Muscle of arm (tissue), 12 donors: Measurements from ENCODE around the gene CA6. TPM values are rescaled to one million over a fixed set of nuclear protein-coding genes. Genes with fewer than 3 reads are reported as not detected.
"Not testable (repeated sequence)": the region's sequence is repeated elsewhere in the genome, so short reads cannot be mapped to it uniquely, and the experiment has no call there.

Experiments
- DNase-seq: peaks from one replicate; pipeline ENCODE4 v3.0.0-alpha.2; 2013
- polyA plus RNA-seq, 12 donors: library from polyadenylated mRNA; unstranded; fragments of 120-200 nt; gene quantifications; one replicate each; pipeline ENCODE4 v1.2.1, GENCODE V29; 2013; ENCODE audit not compliant: insufficient read length in 12 of 12

Gene CA6
- polyA plus RNA-seq, 12 donors, result 0.12 to 0.22 TPM; not detected in 10

GRCh38 chr1:9004700-9005394, 59.2 kb downstream of the CA6 start:
- peak; percentile 80 for DNase-seq

DNA sequence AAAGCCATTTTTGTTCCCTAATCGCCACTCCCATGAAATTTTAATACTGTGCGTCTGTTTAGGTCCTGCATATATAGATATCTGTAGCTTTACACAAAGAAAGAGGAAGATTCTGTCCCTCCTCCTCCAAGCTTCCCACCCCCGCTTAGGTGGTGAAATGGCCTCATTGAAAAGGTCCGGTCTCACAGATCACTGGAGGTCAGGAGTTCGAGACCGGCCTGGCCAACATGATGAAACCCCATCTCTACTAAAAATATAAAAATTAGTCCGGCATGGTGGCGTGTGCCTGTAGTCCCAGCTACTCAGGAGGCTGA, 59.7 kb downstream of the CA6 start:
- DNase-seq, result no peak

GRCh38 chr1:9006956-9007615, 61.4 kb downstream of the CA6 start:
- DNase-seq, result no peak

GRCh38 chr1:9008236-9008635, 62.6 kb downstream of the CA6 start:
- no peak for DNase-seq

DNA sequence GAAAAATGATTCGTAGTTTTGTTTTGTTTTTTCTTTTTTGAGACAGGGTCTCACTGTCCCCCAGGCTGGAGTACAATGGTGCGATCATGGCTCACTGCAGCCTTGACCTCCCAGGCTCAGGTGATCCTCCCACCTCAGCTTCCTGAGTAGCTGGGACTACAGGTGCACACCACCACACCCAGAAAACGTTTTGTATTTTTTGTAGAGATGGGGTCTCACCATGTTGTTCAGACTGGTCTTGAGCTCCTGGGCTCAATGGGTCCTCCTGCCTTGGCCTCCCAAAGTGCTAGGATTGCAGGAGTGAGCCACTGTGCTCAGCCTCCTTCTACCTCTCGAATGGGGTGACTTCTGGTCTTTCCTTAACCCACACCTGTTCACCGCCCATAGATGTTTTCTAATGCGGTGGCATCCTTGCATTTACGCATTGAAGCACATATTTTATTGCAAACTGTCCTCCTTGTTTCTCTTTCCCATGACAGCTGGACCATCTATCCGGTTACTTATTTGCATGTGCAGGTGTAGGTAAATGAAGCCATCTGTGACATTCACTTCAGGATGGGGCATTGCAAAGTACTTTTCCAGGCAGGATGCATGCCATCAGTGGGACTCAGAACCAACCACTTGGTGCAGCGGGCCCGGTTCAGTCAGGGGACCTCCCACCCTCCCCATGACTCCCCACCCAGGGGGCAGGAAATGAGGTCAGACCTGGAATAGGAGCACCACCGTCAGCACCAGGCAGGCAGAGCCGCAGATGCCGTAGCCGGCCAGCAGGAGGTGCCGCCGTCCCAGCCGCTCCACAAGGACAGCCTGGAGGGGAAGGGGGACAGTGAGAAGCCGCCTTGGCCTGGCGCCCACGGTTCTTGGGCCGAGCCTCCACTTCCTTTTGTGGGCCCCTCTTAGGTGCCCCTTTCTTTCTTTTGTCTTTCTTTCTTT, 64.0 kb downstream of the CA6 start:
- DNase-seq, result no peak

GRCh38 chr1:9010781-9011323, 65.2 kb downstream of the CA6 start:
- DNase-seq, result no peak

- DNase-seq, result no peak
Observed at GRCh38 chr1:9013819-9014218, 68.2 kb downstream of the CA6 start.

DNA sequence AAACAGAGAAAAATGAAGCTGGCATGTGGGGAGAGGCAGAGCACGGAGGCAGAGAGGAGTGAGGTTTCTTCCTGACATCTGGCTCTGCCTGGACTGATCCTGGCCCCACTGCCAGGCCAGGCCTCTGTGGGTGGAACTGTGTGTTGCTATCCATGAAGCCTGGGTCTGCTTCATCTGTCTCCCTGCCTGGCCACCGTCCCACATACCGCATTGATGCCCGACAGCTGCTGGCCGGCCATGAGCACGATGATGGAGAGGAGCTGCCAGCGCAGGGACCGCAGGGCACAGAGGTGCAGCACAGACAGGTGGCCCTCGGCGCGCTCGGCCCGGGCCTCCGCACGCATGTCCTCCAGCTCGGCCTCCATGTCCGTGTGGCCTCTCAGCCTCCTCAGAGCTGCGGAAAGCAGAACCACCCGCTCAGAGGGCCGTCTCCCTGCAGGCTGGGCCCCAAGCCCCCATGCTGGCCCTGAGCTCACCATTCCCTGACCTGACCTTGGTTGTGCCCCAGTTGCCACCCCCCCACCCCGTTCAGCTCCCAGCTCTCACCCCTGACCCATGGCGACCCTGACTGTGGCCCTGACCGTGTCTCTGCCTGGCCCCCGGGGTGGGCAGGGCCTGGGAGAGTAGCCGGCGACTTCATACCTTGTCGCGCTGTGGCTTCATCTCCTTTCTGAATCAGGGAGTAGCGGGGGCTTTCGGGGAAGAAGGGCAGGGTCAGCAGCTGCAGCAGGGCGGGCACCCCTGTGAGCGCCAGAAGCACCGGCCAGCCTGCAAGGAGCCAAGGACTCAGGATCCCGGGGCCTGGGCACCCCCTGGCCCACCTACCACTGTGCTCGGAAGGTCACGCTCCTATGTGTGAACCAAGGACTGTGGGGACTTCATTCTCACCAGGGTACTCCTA, 69.1 kb downstream of the CA6 start:
- DNase-seq, result peak; percentile 27

GRCh38 chr1:9016455-9016854, 70.8 kb downstream of the CA6 start:
- DNase-seq, result no peak

GRCh38 chr1:9018333-9018732, 72.7 kb downstream of the CA6 start:
- DNase-seq, result peak; percentile 11

GRCh38 chr1:9019896-9020295, 74.2 kb downstream of the CA6 start:
- no peak for DNase-seq

GRCh38 chr1:9020305-9020704, 74.6 kb downstream of the CA6 start:
- no peak for DNase-seq

DNA sequence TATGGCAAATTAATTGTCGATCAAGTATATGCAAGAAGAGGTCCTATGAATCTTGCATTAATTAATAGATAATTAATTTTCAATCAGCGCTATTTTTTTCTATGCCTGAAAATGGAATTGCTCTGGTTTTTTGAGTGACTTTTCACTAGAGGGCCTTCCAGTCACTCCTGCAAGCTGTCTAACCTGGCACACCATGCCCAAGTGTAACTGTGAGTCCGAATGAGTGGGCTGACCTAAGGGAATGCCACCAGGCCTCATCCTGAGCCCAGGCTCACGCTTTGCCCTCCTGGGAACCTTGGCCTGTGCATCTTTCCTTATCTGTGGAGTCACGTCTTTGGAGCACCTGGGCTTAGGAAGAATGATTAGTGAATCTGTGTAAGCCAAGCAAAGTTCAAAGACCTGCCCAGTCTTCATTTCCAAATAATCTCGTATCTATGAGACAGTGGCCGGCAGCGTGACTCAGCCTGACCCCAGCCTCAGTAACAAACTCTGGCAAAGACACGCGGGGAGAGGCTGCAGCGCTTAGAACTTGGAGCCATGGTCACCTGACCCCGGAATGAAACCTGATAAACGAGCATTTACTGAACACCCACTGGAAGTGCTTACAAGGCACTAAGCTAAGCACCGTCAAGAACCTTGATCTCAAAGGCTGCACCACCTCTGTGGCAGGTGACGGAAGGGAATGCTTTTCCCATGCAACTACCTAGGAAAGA, 76.5 kb downstream of the CA6 start:
- not testable (repeated sequence) for DNase-seq

GRCh38 chr1:9022773-9023172, 77.1 kb downstream of the CA6 start:
- DNase-seq, result no peak

Other genes starting within 250 kb of the CA6 start
- gene RERE, start 128.2 kb upstream of the CA6 start, polyA plus RNA-seq, result 100 to 1,000 TPM in 1 of 12 donors, 10 to 100 TPM in 10, not detected in 1; 51.1 to 118 (median 75.5) TPM
- 100 to 1,000 TPM in 11 of 12 donors, not detected in 1; 265 to 465 (median 346) TPM for gene ENO1, start 67.2 kb upstream of the CA6 start, polyA plus RNA-seq
- under 1 TPM in 2 of 12 donors, not detected in 10; 0.11 to 0.12 TPM for gene SLC2A7, start 80.6 kb downstream of the CA6 start, polyA plus RNA-seq
- 10 to 100 TPM in 5 of 12 donors, 1 to 10 TPM in 6, not detected in 1; 2.1 to 23.4 (median 9.4) TPM for gene SLC2A5, start 123.8 kb downstream of the CA6 start, polyA plus RNA-seq
- 1 to 10 TPM in 7 of 12 donors, under 1 TPM in 3, not detected in 2; 0.57 to 4.5 (median 1.6) TPM for gene GPR157, start 183.2 kb downstream of the CA6 start, polyA plus RNA-seq